HG02884 (cell line): ENCODE data around the gene C20orf173.
A peak's percentile ranks its signal among the peaks of the same experiment; 100 is the strongest.

ENCODE experiments used
- ATAC-seq: cut with Tn5 transposase; IDR thresholded peaks from one replicate; pipeline ENCODE4 v1.9.1; 2021; ENCODE audit warnings: mild to moderate bottlenecking, moderate library complexity; ENCODE audit not compliant: unreplicated experiment

The C20orf173 gene

DNA sequence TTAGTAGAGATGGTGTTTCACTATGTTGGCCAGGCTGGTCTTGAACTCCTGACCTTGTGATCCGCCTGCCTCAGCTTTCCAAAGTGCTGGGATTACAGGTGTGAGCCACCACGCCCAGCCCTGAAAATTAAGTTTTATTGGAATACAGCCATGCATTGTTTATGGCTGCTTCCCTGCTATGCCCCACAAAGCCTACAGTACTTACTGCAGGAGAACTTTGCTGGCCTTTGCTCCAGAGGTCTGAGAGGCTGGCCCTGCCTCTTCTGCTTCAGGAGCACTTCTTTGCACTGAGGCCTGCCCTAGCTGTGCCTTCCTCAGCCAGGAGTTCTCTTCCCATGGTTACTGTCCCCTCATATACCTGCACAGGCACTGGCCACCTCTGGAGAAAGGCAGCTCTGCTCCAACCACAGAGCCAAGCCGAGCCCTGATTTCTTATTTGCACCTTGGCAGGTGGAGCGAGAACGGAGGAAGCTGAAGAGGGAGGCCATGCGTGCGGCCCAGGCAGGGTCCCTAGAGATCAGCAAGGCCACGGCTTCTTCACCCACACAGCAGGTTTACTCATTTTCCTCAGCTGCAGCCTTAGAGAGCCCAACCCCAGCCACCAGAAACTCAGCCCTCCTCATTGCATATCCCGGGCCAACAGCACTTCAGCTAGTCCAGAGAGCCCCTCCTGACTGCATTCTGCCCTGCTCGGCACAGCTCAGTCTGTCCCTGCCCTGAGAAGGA lies 20.8 kb downstream of the C20orf173 start:
- no peak for ATAC-seq

DNA sequence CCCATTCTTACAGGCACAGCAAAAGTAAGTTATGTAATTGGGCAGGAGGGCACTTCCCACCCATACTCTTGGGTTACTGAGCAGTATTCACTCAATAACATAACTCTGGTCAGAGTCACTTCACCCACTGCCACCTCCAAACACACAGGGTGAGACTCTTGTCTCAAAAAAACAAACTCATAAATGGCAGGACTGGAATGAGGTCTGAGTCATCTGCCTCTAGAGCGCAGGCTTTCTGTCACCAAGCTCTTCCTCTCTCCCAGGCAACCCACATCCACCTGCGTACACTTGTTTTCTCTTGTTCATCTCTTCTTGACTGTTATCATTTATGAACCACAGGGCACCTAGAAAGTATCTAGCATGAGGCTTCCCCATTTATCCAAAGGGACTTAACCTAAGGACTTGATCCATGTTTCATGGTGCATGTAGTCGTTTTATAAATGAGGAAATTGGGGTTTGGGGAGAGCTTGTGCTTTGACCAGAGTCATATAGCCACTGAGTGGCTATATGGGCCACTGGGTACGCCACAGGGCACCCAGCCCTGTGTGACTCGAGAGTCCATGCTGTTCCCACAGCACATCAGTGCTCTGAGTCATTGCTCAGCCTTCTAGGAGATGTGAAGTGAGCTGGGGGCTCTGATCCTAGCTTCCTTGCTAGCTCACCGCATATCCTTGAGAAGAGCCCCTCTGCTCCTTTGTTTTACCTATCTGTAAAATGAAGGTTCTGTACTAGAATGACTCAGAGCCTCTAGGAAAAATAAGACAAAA lies 22.4 kb downstream of the C20orf173 start:
- no peak for ATAC-seq

DNA sequence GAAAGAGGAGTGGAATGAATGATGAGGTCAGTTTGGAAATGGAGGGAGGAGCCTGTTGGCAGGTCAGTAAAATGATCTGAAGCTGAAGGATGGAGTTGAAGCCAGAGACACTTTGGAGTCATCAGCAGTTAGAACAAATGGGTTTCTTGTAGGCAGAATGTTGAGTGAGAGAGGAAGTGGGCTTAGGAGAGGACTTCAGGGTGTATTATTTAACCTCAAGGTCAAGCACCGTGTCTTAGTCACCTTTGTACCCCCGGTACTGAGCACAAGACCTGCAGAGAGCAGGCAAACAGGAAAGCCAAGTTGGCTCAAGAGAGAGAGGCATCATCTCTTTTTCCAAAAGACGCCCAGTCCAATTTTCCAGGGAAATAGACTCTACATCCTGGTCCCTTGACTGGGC lies 23.3 kb downstream of the C20orf173 start:
- ATAC-seq = no peak

DNA sequence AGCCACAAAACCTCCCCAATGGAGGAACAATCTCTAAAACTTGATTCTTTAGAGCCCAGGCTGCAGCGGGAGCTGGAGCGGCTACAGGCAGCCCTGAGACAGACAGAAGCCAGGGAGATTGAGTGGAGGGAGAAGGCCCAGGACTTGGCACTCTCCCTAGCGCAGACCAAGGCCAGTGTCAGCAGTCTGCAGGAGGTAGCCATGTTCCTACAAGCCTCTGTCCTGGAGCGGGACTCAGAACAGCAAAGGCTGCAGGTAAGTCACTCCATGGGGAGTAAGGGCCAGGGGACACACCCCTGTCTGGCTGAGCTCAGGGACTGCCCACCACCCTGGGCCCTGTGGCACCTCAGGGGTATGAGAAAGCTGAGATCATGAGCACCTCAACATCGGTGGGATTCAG lies 24.7 kb downstream of the C20orf173 start:
- ATAC-seq = no peak

DNA sequence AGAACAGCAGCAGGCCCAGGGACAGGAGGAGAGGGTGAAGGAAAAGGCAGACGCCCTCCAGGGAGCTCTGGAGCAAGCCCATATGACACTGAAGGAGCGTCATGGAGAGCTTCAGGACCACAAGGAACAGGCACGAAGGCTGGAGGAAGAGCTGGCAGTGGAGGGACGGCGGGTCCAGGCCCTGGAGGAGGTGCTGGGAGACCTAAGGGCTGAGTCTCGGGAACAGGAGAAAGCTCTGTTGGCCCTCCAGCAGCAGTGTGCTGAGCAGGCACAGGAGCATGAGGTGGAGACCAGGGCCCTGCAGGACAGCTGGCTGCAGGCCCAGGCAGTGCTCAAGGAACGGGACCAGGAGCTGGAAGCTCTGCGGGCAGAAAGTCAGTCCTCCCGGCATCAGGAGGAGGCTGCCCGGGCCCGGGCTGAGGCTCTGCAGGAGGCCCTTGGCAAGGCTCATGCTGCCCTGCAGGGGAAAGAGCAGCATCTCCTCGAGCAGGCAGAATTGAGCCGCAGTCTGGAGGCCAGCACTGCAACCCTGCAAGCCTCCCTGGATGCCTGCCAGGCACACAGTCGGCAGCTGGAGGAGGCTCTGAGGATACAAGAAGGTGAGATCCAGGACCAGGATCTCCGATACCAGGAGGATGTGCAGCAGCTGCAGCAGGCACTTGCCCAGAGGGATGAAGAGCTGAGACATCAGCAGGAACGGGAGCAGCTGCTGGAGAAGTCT lies 25.5 kb downstream of the C20orf173 start:
- ATAC-seq = no peak

DNA sequence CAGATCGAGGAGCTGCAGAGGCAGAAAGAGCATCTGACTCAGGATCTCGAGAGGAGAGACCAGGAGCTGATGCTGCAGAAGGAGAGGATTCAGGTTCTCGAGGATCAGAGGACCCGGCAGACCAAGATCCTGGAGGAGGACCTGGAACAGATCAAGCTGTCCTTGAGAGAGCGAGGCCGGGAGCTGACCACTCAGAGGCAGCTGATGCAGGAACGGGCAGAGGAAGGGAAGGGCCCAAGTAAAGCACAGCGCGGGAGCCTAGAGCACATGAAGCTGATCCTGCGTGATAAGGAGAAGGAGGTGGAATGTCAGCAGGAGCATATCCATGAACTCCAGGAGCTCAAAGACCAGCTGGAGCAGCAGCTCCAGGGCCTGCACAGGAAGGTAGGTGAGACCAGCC lies 26.2 kb downstream of the C20orf173 start:
- ATAC-seq = no peak

DNA sequence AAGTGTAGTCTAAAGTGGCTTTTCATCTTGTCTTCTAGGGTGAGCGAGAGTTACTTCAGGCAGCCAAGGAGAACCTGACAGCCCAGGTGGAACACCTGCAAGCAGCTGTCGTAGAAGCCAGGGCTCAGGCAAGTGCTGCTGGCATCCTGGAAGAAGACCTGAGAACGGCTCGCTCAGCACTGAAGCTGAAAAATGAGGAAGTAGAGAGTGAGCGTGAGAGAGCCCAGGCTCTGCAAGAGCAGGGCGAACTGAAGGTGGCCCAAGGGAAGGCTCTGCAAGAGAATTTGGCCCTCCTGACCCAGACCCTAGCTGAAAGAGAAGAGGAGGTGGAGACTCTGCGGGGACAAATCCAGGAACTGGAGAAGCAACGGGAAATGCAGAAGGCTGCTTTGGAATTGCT lies 27.1 kb downstream of the C20orf173 start:
- no peak for ATAC-seq

DNA sequence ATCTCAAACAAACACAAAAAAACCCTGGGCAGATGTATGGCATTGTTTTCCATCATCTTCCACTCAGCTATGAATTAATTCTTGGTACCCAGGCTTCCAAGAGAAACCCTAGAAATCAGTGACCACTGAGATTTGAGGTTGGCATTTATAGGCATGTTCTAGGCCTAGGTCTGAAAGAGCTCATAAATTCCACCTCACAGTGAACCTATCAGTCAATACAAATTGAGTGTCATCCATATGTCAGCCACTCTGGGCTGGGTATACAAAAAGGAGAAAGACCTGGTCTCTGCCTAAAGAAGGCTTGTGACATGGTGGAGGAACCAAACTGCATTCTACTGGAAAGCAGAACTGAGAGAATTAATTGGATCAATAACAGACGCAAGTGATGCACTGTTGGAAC lies 30.2 kb downstream of the C20orf173 start:
- no peak for ATAC-seq

DNA sequence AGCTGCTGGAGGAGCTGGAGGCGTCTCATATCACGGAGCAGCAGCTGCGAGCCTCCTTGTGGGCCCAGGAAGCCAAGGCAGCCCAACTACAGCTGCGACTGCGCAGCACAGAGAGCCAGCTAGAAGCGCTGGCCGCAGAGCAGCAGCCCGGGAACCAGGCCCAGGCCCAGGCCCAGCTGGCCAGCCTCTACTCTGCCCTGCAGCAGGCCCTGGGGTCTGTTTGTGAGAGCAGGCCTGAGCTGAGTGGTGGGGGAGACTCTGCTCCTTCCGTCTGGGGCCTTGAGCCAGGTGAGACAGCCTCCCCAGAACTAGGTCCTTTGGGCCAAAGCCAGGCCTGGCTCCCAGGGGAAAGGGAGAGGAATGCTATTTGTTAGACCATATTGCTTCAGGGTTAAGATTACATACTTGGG lies 31.7 kb downstream of the C20orf173 start:
- ATAC-seq = no peak

DNA sequence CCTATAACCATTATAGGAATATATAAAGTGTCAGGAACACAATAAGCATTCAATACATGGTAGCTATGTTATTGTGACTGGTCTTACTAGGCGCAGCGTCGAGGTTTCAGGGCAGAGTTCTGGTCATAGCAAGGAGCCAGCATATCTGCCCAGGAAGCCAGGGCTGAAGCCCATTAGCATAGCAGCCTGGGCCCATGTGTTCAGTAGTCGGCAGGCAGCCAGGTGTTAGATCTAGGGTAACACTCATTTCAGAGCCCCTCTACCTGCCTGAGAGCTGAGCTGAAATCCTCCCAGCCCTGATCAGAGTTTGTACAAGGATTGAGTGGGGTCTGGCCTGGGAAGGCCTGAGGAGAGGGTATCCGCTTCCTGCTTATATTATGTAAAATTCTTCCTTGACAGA lies 32.1 kb downstream of the C20orf173 start:
- no peak for ATAC-seq

DNA sequence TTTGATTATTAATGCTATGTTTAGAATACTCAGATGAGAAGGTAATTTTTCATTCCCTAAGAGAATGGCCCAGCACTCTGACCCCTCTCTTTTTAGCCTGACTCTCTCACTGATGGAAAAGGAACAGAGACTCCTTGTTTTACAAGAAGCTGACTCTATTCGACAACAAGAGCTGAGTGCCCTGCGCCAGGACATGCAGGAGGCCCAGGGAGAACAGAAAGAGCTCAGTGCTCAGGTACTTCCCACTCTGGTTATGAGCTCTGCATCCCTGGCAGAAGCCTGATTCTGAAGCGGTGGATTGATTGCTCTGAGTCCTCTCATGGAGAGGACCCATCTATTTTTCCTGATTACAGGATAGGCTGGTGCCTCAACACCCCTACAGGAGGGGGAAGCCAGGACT lies 33.0 kb downstream of the C20orf173 start:
- no peak for ATAC-seq

DNA sequence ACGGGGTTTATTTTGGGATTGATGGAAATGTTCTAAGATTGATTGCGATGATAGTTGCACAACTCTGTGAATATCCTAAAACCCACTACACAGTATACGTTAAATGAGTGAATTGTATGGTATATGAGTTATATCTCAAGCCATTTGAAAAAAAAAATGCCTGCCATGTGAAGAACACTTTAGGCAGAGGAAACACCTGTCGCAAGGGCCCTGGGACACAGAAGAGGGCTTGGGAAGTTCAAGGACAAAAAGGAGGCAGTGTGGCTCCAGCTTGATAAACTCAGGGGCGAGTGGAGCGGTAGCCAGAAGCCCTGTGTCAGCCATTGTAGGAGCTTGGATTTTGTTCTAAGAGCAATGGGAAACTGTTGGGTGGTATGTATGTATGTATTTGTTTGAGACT lies 37.1 kb downstream of the C20orf173 start:
- ATAC-seq = no peak

DNA sequence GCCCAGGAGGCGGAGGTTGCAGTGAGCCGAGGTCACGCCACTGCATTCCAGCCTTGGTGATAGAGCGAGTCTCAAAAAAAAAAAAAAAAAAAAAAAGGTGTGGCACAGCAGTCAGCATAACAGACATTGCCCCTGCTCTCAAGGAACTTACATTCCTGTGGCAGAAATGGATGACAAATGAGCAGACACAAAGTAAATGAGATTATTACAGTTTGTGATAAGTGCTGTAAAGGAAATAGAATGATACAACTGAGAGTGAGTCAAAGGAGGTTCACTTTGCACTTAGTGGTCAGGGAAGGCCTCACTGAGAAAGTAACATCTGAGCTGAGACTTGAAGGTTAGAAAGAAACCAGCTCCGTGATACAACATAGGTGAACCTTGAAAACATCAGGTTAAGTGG lies 37.6 kb downstream of the C20orf173 start:
- no peak for ATAC-seq

DNA sequence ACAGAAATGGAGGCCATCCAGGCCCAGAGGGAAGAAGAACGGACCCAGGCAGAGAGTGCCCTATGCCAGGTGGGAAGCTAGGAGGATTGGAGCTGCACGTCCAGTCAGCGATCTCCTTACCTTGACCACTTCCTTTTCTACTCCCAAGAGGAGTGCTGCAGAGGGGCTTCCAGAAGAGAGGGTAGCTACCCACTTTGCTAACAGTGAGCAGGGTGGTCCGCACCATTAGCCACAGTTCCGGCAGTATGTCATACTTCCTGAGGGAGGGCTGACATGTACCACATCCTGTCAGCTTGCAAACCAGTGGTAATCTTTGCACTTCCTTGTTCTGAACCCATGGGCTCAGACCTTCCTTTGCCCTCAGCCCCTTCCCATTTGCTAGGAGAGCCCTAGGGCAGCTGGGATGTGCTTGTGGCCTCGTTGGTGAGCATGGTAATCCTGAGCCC lies 38.7 kb downstream of the C20orf173 start:
- ATAC-seq = peak; percentile 89

DNA sequence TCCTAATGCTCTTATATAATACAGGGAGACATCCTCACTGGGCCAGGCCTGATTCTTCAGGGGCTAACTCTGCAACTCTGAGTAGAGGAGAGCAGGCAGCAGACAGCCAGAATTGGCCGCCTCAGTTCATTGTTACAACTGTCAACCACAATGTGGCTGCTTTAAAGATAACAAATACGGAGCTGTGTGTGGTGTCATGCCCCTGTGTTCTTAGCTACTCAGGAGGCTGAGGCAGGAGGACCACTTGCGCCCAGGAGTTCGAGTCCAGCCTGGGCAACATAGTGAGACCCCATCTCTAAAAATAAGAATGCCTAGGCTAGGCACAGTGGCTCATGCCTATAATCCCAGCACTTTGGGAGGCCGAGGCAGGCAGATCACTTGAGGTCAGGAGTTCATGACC lies 39.7 kb downstream of the C20orf173 start:
- no peak for ATAC-seq

DNA sequence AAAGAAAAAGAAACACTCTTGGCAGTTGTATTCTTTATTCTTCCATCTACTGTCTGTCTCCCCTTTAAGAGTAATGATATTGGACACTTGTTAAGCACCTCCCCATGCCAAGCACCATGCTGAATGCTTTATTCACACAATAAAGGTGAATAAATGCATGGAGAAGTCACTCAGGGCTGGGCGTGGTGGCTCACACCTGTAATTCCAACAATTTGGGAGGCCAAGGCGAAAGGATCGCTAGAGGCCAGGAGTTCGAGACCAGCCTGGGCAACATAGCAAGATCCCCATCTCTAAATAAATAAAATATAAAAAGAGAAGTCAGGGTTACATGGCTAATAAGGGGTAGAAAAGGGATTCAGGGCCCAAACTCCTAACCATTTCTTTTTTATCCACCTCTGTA lies 42.0 kb downstream of the C20orf173 start:
- no peak for ATAC-seq

DNA sequence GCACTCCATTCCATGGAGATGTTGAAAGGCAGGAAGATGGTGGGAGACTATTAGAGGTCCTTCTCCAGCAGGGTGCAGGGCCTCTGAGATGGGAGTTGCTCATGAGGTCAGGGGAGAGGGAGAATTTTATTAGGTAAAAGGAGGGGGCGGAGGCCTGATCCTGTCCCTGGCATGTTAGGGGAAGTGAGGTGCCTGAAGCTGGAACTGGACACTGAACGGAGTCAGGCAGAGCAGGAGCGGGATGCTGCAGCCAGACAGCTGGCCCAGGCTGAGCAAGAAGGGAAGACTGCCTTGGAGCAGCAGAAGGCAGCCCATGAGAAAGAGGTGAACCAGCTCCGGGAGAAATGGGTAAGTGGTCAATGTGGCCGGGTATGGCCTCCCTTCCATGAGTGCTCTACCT lies 49.7 kb downstream of the C20orf173 start:
- no peak for ATAC-seq

DNA sequence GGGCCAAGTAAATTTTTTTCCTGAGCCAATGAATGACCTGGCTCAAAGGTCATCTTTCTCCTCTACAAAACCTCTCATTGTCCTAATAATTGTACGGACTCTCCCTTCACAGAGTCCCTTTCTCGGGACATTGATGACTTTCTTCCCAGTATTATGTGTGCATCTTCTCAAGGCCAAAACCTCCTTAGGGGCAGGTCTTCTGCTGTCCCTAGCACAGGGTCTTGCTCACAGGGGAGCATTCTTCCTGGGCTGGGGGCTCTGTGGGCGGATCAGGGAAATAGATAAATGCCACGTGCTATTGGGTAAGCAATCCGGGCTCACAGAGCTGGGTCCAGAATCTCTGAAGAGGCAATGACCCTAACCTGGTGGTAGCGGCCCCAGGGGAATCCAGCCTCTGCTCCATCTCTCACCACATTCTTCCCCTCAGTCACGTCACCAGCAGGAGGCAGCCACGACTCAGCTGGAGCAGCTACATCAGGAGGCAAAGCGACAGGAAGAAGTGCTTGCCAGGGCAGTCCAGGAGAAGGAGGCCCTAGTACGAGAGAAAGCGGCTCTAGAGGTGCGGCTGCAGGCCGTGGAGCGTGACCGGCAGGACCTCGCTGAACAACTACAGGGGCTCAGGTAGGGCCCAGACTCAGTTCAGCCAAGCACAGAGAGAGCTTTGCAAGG lies 50.5 kb downstream of the C20orf173 start:
- no peak for ATAC-seq
